Brain pericyte (primary cell): ENCODE measurements around the gene PRR23E.

Experiments
- DNase-seq: peaks from one replicate; pipeline ENCODE4 v3.0.0-alpha.2; 2012; ENCODE audit warnings: low read depth, low spot score

The PRR23E gene

DNA sequence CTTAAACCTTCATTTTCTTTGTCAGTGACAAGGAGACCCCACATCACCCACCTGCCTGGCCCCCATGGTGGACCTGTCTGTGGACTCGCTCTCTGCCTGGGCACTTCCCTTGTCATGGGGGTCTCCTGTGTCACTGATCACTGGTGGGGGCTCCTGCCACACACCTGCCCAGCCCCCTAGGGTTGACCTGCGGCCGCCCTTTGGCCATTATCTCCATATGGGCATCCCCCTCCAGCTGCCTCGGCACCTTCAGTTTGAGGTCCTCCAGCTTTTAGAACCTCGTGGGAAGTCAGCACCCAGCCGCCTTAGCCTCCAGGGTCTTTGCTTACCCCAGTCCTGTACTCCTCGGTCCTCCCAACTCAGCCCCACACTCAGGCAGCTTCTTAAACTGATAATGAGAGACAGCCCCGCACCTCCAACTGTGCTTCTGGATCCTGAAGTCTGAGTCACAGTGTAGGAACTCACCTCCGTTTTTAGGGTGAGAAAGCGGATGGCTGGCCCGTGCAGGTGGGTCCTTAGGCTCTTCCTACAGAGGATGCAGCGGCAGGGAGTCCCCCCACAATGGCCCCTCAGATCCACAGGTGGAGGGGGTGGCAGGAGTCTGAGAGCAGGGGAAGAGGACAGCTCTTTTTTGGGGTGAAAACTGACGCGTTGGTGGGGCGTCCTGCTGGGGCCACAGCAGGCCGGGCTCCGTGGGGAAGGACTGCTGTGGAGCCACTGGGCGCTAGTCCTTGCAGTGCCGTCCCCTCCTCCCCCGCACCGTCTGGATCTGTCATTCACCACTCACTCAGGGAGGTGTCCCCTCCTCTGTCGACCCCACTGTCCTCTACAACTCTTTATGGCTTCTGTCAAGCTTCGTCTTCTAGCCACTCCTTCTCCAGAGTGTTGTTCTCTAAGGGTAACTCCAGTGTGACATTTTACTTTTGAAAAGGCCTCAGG is 8.7 kb upstream of the PRR23E start:
- no peak for DNase-seq

DNA sequence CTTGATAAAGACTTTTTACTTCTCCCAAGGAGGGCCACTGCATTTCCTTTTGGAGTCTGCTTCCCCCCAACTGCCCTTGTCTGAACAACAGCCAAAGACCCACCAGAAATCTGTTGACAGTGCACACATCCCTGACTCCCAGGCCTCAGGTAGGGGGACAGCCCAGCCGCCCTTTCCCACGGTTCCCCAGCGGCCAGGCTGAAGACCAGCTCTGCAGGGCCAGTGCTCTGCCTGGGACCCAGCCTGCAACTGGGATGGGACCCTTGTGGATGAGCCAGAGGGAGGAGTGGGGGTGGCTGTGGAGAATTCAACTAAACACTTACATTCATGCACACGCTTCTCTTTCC is 8.1 kb upstream of the PRR23E start:
- no peak for DNase-seq

DNA sequence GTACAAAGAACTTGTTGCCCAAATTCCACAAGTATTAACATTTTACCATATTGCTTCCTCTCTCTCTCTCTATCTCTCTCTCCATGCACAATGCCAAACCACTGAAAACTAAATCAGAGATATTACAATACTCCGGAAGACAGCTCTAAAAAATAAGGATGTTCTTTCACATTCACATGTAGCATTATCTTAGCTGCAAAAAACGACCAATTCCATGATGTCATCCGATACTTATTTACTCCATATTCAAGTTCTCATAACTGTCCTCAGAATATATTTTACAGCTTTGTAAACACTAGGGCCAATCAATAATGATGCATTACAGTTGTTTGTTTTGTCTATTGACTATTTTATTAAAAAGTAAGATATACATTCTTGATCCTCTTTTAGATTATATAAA is 7.7 kb upstream of the PRR23E start:
- no peak for DNase-seq

DNA sequence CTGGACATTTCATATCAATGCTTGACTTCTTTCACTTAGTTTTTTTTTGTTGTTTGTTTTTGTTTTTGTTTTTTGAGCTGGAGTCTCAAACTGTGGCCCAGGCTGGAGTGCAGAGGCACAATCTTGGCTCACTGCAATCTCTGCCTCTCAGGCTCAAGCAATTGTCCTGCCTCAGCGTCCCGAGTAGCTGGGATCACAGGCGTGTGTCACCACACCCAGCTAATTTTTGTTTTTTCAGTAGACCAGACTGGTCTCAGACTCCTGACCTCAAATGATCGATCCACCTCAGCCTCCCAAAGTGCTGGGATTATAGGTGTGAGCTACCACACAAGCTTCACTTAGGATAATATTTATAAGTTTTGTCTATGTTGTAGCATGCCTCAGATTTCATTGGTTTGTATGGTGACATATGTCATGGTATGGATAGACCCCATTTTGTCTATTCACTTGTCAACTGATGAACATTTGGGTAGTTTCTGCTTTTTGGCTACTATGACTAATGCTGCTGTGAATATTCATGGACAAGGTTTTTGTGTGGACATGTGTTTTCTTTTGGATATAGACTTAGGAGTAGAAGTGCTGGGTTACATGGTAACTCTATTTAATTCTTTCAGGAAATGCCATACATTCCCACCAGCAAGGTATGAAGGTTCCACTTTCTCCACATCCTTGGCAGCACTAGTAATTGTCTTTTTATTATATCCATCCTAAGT is 6.8 kb upstream of the PRR23E start:
- DNase-seq: no peak

DNA sequence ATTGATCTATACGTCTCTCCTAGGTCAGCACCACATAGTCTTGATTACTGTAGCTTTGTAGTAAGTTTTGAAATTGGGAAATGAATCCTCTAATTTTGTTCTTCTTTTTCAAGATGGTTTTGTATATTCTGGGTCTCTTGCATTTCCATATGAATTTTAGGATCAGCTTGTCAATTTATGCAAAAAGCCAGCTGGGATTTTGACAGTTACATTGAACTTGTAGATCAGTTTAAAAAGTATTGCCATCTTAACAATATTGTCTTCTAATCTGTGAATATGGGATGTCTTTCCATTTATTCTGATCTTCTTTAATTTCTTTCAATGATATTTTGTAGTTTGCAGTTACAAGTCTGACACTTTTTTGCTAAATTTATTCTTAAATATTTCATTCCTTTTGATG is 5.6 kb upstream of the PRR23E start:
- no peak for DNase-seq

DNA sequence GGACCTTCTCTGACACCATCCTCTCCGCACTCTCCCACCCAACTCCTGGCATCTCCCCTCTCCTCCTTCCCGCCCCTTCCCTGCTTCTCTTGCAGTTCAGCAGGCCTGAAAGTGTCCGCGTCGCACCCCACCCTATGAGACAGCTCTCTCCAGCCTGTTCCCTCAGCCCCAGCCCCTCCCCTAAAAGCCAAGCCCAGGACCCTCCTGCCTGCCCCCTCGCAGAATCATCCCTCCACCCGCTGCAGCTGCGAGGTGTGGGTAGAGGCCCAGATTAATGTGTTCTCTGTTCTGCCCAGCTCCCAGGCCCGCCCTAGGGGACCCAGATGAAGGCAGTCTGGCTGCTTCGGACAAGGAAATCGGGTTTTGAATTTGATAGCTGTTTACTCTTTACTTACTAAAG is 410 bp downstream of the PRR23E start:
- no peak for DNase-seq

DNA sequence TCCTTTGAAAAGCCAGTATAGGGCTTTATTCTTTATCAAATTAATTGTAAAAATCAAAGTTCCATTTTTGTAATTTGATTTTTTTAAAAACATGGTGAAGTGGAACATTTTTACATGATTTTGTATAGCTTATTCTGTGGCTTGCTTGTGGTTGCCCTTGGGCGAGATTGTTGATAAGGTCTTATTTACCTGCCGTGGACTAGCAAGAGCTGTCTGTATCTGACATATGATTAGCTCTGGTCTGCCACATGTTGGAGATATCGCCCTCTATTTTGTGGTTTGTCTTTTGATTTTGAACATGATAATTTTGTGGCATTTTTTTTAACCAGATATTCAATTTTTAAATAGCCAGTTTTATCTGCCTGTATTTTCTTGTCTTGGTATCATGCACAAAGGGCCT is 844 bp downstream of the PRR23E start:
- no peak for DNase-seq

DNA sequence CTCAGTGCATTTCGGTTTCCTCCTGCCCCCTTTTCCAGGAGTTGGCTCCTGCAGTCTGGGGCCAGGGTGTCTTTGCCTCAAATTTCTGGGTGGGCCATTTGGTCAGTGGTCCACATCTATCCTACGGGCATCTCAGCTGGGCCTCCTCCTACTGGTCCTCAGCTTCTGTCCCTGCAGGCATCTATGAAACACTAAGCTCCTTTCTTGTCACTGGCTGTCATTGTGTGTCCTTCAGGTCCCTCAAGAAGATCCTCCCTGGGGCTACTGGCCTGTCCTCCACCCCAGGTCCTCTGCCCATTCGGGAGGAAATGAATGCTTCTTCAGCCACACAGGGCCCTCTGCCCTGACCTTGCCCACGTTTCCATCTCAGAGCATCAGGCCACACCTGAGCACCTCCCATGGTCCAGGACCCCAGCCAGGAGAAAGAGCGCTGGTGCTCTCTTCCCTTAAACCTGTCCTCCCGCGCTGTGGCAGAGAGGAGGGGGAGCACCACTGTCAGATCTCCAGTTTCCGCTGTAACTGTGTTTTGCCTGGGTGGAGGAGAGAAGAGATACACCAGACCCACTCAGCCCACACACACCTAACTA is 1.8 kb downstream of the PRR23E start:
- DNase-seq: no peak

DNA sequence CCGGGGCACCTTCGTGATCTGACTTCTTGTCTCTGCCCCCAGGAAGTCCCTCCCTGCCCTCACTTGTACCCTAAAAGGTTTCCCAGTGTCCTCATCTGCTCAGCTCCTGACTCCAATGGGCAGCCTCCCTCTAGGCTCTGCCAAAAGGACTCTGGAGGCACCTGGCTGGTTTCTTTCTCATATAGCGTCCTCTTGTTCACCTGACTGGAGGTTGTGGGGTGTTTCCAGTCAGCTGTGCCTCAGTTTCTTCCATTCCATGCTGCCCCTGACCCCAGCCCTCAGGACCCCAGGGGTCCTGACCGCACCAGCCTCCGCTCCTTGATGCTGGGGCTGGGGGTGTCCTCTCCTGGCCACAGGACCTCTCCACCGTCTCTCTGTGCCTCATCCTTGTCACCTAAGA is 2.5 kb downstream of the PRR23E start:
- no peak for DNase-seq

DNA sequence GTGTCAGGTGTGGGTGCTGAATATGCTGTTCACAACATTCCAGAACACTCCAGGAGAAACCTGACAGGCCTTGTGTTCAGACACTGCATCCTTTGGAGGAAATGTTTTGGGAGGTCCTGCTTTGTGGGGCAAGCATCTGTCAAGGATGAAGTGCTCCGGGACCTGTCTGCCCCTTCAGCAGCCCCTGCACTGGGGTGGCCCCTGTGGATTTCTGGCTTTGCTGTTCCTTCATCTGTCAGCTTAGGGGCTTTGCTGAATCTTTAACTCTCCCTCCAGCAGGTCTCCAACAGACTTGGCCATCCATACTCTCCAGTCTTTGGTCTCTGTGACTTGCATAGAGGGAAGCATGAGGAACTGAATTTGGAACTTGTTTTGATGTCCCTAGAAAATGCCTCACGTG is 3.1 kb downstream of the PRR23E start:
- DNase-seq: no peak

DNA sequence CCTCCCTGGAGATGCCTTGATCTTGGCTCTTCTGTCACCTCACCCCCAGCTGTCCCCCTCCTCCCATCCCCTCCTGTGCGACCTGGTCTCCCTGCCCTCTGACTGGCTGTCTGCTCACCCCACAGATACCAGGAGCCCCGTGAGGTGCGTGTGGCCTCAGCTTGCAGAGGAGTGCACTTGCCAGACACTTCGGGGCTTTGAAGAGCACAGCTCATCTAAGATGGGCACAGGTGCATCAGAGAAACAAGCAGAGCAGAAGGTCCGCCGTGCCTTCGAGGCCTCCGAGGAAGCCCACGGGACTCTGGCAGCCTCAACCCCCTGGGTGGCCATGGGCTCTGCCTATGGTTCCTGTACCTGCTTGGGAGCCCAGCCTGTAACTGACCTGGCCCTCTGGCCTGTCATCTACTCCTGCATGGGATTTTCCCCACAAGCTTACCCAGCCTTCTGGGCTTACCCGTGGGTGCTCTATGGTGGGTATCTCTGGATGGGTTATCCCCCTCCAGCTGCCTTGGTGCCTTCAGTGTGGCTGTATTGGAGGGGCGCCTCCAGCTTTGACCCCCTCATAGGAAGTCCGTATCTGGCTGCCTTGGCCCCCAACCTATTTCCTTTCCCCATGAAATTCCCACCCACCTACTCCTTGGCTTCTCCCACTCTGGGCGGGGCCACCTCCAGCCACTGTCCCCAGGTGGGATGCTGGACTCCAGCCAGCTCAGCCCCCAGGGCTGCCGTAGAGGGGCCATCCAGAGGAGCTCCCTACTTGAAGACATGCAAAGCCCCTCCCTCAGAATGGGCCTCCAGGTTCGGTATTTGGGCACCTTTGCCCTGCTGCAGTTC is 3.8 kb downstream of the PRR23E start:
- DNase-seq: no peak

DNA sequence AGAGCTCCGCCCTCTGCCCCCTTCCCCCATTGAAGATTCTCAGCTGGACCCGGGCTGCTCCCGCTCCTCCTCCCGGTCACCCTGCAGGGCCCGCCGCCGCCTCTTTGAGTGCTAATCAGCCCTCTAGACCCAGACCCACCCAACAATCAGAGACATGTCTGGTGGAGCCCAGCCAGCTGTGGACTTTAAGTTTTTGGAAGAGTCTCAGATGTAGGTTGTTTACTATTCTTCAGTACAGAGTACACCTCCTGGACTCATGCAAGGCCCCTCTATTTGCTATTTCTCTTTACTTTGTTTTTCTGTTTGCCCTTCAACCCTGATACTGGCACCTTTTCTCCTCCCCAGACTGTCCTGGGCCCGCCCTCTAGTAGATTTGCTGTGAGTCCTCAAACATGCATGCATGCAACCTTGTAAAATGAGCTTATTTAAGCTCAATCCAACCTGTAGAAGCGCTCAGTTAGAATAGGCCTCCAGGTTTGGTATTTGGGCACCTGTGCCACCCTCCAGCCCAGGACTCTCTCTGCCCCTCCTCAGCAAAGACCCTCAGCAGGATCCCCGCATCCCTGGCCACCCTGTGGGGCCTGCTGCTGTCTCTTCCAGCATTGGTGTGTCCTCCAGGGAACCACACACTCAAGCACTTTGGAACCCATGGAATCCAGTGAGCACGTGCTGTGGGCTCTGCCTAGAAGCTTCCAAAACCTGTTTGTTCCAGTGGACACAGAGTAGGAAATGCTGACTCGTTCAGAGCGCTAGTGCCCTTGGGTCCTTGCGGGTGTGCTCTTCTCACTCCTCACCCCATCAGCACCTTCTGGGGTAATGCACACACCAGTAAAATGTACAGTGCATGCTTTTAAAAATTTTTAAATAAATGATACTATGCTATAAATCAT is 4.6 kb downstream of the PRR23E start:
- no peak for DNase-seq

DNA sequence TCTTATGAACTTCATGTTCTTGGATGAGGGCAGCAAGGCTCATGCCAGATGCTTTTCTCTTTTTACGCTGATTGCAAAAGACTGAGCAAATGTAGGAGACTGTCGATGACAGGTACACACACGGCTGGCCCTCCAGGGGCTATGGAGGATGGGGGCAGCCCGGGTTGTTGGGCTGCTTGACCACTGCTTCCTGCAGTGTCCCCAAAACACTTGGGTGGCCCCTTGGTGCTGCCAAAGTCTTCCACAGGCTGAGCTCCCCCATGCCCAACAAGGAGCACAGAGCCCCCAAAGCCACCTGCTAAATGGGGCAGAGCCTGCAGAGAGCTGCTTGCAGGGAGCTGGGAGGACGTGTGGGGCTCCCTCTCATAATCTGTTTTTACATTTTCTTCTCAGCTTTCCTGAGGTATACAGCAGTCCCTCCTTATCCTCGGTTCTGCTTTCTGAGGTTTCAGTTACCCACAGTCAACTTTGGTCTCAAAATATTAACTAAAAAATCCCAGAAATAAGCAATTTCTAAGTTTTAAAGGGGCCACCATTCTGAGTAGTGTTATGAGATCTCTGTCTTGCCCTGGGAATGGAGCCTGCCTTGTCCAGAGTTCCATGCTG is 7.3 kb downstream of the PRR23E start:
- no peak for DNase-seq

DNA sequence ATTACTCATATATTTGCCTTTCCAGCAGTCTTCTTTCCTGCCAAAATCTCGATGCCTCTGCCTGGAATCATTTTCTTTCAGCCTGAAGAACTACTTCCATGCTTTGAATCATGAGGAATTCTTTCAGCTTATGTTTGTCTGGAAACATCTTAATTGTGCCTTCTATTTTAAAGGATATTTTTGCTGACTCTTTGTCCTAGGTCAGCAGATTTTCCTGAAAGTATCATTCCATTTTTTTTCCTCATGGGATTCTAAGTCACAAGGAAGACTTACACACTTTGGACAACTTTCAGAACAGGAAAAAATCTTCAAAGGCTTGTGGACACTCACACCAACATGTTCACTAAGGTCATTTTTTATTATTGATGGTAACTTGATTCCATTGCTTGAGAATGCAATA is 10.1 kb downstream of the PRR23E start:
- no peak for DNase-seq

DNA sequence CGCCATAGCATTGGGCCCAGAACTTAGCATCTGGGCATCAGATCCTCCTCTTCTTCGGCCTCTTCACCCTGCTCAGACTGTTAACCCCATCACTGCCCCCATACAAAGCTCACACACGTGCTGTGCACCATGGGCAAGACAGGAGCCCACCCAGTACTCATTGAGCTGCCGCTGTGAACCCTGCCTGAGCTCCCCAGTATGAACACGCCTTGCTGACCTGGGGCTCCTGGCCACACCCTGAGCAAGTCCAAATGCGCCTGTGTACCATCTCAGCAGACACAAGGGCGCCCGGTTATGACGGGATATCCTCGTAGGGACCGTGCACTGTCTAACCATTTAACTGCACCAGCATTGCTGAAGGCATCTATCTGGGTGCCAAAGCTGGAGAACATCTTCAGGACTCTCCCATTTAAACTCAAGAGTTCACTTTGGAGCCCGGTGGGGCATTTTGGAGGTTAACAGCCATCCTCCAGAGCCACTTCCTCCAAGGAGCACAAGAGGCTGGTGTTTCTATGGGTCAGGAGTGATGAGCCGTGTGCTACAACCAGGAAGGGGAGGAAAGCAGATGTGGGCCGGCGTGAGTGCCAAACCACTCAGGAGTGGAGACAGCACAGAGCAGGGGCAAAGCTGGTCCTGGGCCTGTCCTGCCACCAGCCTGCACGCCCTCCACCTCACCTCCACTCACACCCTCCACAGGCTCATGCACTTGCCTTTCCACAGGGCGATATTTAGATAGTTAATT is 12.1 kb downstream of the PRR23E start:
- no peak for DNase-seq

DNA sequence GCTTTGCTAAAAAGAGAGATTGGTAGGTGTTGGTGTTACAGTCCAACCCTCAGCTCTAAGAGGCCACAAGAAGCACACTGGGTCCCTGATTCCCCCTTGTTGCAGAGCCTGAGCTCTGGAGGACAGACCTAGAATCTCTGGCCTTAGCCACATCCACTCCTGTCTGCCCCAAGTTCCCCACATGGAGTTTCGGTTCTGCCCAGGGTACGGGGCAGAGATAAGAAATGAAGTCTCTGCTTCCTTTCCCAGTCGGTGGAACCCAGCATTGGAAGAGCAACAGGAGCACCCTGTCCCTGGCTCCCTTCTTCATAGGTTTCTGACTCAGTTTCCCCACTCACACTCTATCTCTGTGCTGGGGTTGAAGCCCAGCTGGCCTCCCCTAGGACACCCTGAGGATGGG is 13.2 kb downstream of the PRR23E start:
- no peak for DNase-seq

DNA sequence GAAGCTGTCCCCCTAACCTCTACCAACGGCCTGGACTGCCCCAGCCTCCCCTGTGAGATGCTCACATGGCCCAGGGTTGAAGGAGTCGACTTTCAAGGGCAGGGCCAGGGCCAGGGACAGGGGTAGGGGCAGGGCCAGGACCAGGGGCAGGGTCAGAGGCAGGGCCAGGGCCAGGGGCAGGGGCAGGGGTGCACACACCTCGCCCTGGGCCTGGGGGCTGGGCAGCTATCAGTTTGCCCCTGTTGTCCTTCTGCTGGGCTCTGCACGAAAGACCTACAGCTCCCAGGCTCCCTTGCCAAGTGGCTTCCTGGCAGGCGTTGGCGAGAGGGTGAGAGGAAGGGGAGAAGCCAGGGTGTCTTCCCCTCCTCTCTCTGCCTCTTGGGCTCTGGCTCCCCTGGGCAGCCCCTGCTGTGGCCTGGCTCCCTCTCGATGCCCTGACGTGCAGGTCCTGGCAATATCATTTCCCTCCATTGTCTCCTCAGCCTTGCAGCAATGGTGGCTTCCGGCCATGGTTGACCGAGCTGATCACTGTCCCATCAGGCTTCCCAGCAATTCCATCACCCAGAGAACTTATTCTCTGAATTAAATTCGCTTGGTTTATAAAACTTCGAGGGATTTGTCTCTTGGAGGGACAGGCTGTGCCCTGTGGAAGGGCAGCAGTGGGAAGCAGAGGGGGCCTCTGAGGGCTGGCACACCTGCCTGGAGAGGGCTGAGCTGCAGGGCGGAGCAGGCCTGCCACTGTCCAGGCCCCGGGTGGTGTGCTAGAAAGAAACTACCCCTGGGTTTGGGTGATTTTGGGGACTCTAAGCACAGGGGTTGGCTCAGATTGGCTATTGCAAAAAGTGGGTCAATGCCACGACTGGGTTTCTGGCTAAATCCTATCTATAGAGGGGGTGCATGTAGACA is 13.9 kb downstream of the PRR23E start:
- DNase-seq: no peak

DNA sequence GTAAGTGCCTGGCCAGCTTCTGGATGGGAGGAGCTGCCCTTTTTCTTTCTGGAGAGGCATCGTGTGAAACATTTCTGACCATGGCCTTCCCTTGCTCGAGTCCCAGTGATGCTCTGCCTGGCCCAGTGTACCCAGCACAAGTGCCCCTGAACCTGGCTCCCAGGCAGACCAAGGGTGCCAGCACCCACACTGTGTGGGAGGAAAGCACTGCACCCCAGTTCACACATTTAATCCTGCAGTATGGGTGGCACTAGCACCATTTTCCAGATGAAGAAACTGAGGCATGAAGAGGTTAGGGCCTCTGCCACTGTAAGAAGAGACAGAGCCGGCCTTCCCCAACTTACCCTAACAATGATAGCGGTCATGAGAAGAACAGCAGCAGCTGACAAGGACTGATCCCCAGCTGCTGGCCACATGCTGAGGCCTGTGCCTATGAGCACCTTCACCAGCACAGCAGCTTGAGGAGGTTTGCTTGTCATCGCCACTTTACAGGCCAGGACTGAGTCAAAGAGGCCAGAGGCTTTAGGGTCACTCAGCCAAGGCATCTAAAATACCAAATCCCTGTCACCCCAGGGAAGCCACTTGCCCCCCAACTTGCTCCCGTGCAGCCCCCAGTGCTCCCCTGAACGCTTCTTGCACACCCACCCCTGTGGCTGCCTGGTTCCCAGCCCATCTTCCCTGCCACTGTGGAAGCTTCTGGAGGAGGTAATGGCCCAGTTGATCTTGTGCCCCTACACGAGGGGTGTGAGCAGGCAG is 15.0 kb downstream of the PRR23E start:
- DNase-seq: no peak
